Measurements from ENCODE around the gene FAM3D.
"Not testable (repeated sequence)": the region's sequence is repeated elsewhere in the genome, so short reads cannot be mapped to it uniquely, and the experiment has no call there.

Gene FAM3D

DNA sequence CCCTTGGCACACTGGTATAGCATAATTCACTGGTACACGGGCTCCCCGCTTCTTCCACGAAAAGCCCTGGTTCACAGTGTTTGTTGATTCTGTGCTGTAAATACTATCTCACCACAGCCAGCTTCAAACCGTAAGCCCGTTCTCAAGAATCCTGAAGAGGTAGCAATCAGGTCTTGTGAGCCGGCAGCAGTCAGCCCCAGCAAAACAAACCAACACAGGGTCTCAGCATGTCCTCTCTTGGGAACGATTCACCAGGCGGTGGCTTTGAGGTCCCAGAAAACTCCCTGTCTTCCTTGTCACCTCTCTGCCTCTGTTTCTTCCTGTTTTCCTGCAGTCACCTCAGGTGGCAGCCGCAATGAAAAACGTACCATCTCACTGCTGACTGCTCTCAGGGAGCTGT, 19.1 kb upstream of the FAM3D start:
- in situ Hi-C loops (cut with HindIII; ENCODE audit: low sequenced_read_pairs) = no loop called here

DNA sequence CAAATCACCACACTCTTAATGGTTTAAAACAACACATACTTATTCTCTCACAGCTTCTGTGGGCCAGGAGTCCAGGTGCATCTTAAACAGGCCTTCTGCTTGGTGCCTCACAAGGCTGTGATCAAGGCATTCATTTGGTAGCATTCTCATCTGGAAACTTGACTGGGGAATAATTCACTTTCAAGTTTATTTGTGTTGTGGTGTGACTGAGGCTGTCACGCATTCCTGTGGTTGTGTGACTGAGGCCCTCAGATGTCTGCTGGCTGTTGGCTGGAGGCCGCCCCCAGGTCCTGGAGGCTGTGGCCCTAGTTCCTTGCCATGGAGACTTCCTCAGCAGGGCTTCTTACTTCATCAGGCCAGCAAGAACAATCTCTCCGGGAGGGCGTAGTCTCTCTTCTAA, 16.9 kb upstream of the FAM3D start:
- in situ Hi-C loops (cut with HindIII; ENCODE audit: low sequenced_read_pairs) = no loop called here

DNA sequence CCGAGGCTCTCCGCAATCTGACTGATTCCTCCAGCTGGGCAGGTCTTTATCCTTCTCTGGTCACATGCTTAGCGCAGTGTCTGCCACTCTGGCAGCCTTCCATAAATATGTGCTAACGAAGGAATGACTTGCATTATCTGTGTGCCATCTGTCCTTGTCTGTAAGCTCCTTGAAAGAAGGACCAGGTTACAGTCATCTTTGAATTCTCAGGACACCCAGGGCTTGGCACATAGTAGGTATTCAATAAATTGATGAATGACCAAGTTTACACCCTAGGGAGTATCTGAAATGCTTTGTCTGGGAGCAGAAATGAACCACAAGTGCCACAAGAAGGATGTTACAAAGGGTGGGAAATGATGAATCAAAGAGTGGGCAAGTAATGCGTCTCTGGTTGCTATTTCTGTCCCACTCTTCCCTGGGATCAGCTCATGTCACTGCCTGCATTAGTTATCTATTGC, 16.5 kb upstream of the FAM3D start:
- in situ Hi-C loops (cut with HindIII; ENCODE audit: low sequenced_read_pairs) = no loop called here

DNA sequence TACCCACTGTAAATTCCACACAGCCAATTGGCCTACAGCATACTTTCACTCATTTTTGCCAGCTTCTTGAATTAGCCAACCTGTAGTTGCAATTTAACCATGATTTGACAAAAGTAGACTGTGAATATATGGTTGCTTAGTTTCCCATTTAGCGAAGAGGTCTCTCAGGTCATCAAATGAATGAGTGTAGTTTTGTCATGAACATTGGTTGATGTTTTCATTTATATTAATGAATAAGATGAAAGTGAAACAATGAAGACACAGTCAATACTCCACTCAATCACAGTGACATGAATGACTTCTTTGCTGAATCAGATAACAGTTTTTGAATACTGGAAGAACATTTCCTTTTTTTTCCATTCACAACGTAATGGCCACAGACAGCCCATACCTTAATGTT, 15.3 kb upstream of the FAM3D start:
- in situ Hi-C loops (cut with HindIII; ENCODE audit: low sequenced_read_pairs) = no loop called here

DNA sequence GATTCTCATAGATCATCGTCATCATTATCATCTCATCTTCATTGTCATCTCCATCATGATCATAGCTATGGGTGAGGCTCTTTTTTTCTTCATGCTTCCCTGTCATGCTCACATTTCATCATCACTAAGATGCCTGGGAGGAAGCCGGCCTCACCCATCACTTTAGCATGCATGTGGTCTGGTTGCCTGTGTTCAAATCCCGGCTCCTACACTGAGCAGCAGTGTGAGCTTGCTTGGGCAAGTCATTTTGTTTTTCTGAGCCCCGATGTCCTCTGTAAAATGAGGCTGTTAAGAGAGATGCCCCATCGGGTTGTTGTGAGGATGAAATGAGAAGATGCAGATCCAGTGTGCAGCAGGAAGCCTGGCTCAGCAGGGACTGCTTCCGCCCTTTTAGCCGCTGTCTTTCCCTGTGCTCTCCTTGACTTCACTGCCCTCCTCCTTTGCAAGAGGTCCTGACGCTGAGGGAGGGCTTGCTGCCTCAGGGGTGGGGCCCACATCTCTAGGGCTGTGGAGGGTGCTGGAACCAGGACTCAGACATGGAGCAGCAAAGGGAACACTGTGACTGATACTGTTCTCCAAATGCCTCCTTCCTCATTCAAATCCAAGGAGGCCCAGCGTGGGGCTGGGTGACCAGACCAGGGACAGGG, 14.4 kb upstream of the FAM3D start:
- in situ Hi-C loops (cut with HindIII; ENCODE audit: low sequenced_read_pairs) = no loop called here

DNA sequence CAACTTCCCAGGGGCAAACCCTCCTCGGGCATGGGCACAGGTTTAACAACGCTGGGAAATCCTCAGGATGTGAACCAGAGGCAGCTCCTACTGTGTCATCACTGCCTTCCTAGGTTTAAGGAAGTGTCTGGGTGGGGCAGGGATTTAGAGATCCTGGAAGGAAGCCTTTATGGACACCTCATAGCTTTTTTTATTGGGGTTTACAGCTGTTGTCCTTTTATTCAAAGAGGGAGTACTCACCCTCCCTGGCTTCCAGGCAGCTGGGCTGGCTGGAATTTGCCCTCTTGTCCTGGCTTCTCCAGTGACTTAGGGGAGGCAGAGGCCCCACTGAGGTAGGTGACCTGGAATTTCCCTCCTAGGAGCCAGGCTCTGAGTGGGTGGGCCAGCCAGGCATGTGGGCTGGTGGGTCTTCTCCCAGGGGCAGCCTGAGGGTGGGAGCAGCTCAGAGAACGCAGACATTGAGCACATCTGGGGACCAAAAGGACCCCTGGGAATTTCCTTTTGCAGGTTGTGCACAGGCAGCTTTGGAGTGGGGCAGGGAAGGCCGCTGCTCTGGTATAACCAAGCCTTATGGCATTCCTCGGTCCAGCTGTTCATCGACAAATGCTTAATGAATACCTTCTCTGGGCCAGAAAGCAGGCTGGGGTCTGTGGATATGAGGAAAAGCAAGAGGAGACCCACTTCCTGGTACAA, 13.5 kb upstream of the FAM3D start:
- in situ Hi-C loops (cut with HindIII; ENCODE audit: low sequenced_read_pairs) = no loop called here

DNA sequence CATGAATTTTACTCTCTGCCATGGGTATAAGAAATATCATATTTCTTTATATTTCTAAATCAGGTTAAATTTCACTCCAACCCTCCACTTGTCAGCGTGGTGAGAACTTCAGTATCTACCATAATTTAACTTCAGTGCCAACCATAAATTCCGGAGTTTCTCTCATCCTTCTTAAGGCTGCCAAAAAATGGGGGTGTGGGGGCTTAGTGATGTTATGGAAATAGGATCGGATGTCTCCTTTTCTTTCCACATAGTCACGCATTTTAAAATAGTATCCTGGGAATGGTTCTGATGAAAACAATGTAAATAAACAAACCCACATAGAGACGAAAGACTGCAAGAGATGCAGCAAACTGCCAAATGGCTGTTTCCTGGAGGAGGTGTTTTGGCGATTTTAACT, 12.9 kb upstream of the FAM3D start:
- in situ Hi-C loops (cut with HindIII; ENCODE audit: low sequenced_read_pairs) = no loop called here

DNA sequence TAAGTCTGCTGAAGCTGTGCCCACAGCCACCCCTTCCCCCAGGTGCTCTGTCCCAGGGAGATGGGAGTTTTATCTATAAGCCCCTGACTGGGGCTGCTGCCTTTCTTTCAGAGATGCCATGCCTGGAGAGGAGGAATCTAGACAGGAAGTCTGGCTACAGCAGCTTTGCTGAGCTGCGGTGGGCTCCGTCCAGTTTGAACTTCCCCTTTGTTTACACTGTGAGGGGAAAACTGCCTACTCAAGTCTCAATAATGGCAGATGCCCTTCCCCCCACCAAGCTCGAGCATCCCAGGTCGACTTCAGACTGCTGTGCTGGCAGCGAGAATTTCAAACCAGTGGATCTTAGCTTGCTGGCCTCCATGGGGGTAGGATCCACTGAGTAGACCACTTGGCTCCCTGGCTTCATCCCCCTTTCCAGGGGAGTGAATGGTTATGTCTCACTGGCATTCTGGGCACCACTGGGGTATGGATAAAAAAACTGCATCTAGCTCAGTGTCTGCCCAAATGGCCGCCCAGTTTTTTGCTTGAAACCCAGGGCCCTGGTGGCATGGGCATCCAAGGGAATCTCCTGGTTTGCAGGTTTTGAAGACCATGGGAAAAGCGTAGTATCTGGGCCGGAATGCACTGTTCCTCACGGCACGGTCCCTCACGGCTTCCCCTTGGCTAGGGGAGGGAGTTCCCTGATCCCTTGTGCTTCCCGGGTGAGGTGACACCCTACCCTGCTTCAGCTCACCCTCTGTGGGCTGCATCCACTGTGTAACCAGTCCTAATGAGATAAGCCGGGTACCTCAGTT, 11.8 kb upstream of the FAM3D start:
- in situ Hi-C loops (cut with HindIII; ENCODE audit: low sequenced_read_pairs) = not testable (repeated sequence)

DNA sequence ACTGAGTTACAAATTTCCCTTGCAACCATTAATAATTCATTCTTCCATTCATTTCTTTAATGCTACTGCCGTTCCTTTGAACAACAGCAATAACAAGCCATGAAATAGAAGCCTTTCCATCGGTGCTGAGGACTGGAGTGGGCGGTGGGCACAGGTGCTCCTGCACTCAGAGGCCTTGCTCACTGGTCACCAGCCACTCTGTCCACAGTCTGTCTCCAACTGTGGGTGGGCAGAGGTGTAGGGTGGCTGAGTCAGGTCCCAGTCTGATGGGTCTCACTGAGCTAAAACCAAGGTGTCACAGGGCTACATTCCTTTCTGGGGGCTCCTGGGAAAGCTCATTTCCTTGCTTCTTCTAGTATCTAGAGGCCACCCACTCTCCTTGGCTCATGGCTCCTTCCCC, 6.3 kb upstream of the FAM3D start:
- in situ Hi-C loops (cut with HindIII; ENCODE audit: low sequenced_read_pairs) = no loop called here

DNA sequence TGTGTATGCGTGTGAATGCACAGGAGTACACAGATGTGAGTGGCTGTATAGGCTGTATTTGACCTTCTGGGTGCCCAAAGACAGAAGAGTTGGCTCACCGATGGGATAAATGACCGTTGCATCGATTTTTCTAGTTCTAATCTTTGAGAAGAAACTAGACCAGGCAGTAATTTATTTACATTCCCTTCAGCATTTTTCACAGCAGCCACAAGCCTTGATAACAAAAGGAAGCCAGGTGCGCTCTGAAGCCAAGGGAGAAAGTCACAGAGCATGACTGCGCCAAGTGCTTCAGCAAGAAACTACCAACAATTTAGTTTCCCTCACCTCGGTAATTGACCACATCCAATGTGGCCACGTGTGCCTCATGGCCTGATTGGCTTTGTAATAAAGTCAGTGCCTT, 5.9 kb upstream of the FAM3D start:
- in situ Hi-C loops (cut with HindIII; ENCODE audit: low sequenced_read_pairs) = no loop called here

DNA sequence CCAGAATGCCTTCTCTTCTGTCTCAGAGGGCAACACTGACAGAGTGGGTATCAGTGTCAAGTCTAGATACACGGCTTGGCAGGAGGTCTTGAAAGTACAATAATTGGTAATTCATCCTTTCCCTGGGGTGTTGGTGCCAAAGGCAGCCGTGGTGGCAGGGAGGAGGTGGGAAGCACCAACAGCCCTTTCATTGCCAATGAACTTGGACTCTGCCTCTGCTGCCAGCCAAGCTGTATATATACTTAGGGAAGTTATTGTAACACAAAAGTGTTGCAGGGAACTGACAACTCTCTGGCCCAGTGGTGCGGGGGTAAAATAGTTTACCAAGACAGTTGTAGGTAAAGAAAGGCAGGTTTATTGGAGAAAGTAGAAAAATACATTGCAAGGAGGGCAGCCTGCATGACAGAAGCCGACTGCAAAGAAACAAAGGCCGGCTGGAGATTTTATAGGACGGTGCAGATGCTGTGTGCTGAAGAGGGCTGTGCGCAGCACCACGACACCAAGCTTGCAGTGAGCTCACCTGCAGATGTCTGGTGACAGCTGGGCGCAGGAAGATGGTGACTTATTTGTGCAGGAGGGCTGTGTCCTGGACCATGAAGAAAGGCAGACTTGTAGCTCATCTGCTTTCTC, 4.0 kb upstream of the FAM3D start:
- in situ Hi-C loops (cut with HindIII; ENCODE audit: low sequenced_read_pairs) = no loop called here

DNA sequence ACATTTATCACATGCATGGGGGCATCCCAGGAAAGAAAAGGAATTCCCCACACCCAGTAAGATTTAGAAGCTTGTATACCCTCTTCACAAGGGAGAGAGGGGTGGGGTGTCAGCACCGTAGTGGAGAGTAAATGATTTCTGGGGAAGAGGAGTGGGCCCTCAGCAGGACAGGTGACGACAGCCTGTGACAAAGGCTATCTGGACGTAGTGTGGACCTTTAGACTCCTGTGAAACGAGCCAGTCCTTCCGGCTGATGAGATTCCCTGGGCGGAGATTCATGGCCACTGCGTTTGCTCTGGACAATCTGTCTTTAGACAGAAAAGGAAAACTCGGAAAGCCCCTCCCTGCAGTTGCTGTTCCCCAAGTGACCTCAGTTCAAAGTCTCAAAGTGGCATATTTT, 1.7 kb upstream of the FAM3D start:
- in situ Hi-C loops (cut with HindIII; ENCODE audit: low sequenced_read_pairs) = no loop called here

DNA sequence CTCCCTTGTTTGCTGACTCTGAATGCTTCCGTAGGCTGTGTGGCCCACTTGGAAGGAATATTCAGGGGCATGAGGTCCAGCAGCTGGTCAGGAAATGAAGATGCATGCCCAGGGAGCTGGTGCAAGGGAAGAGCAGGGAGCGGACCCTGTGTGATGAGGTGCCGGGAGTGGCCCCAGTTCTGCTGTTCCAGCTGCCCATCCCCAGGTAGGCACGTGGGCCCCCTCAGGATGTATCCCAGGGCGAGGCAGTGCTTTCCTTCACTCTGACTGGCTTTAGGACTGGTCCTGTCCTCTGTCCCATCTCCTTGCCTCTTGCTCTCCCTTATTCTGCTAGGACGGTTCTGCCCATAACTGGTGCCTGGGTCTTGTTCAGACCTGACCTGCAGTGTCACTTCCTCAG, 1.1 kb upstream of the FAM3D start:
- in situ Hi-C loops (cut with HindIII; ENCODE audit: low sequenced_read_pairs) = no loop called here

DNA sequence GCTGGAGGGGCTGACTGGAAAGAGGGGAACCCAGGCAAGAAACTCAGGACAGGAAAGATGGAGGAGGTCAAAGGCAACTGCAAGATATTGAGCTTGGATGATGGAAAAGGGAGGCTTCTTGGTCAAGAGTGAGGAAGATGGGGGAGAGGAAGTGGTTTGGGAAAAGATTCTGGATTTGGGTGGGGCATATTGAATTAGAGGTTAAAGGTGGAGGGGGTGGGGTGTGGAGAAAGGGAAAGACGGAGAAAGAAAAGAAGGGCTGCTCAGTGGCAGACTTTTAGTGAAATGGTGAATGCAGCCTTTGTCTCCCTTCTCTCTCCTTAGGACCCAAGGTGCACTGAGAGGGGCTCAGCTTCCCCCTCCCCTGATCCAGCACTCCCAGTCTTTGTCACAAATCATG, 655 bp upstream of the FAM3D start:
- in situ Hi-C loops (cut with HindIII; ENCODE audit: low sequenced_read_pairs) = no loop called here

DNA sequence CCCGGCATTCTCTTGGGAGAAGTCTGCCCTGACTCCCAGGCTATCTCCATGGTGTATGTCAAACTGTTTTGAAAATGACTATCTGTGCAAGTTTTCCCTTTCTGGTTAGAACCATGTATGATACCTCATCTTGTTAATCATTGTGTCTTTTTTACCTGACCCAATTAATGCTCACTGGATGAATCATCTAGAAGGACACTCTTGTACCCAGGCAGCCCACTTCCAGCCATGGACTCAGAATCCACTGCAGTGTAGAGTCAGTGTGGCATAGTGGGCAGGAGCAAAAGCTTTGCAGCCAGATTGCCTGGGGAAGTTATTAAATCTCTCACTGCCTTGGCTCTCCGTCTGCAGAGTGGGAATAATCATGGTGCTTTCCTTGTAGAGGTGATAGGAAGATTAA, 1.2 kb downstream of the FAM3D start:
- in situ Hi-C loops (cut with HindIII; ENCODE audit: low sequenced_read_pairs) = no loop called here

DNA sequence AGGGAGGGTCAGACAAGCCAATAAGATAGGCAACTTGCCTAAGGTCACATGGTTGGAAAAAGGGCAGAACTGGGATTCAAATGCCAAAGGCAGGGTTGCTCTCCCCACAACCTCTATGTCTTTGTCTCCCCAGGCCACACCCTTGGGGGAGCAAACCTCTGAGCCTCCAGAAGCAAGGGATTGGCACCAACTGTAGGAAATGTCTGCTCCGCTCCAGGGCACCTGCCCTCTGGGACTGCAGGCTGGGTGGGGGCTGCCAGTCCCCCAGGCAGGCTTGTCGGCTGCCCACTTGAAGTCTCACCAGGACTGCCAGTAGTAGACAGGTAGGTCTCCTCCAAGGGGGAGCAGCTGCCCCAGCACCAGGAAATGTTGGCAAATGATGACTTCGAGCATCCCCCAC, 2.0 kb downstream of the FAM3D start:
- in situ Hi-C loops (cut with HindIII; ENCODE audit: low sequenced_read_pairs) = no loop called here

DNA sequence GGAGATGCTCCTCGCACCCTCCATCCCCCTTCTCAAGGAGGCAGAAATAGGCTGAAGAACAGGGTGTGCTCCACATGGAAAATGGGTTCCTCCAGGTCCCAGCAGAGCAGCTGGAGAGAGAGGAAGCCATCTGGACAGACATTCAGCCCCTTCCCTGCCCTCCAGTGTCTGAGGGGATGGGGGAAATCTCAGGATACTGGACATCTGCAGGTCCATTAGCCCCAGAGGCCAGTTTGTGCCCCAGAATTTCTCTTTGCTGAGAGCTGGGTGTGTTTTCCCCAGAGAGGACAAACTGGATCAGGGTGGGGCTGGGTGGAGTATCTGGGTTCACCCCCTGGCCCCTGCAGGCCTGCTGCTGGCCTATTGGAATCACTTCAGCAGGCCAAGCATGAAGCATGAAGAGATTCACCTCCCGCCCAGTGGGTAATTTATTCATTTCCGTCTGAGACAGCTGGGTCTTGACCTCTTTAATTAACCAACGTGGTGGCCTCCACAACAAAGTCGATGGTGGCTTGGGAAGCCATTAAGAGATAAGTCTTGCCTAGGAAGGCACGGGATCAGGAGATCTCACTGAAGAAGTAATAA, 4.6 kb downstream of the FAM3D start:
- in situ Hi-C loops (cut with HindIII; ENCODE audit: low sequenced_read_pairs) = no loop called here

DNA sequence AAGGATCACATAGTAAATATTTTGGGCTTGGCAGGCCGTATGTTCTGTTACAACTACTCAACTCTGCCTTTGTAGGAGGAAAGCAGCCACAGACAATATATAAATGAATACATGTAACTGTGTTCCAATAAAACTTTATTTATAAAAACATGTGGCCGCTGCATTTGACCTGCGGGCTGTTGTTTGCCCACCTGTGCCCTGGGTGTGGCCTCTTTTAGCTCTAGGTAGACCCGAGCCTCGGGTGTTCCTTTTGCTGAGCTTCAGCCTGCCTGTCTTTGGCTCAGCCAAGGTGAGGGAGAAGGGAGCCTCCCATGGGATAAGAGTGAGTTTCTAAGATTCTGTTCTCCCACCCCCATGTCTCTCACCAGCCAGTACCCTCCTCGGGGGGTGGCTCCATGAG, 5.6 kb downstream of the FAM3D start:
- in situ Hi-C loops (cut with HindIII; ENCODE audit: low sequenced_read_pairs) = no loop called here

DNA sequence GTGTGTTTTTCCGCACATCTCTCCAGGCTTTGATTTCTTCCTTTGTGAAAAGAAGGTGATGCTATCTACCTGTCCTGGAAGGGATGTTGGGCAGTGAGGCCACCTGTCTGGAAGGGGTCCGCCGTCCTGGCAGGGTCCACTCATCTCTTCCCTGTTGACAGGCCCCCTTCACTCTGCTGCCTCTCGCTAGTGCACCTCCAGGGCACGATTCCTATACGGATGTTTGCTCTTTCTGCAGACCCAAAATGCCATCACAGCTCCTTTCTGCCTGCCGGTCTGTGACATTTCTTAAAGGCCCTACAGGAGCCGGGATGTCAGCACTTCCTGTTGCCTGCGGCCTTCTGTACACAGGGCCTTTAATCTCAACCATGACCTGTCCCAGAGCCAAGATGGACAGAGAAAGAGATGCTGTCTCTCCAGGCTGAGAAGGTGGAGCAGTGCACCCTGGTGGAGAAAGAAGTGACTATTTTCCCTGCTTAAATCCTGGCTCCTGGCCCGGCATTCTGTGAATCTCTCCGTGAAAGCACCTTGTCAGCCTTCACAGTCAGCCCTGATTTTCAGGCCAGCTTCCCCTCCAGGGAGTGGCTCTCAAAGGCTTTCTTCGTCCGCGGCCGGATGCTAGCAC, 7.4 kb downstream of the FAM3D start:
- in situ Hi-C loops (cut with HindIII; ENCODE audit: low sequenced_read_pairs) = no loop called here

DNA sequence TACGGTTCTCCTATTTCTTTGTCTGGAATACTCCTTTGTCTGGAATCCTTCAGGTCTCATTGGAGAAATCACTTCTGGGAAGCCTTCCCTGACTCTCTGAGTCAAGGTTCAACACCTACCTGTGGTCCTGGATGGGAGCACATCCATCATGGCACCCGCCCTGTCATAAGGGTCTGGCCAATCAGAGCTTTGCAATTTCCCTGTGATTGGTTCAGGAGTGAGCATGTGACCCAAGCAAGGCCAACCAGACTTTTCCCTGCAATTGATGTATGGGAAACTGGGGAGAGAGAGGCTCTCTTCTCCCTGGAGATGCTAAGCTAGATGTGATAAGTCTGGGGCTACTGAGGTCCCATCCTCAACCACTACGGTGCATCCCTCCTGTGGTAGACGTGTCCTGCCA, 8.1 kb downstream of the FAM3D start:
- in situ Hi-C loops (cut with HindIII; ENCODE audit: low sequenced_read_pairs) = no loop called here
